IgD-negative memory B cell (primary cell): ENCODE measurements around the gene GNAI3. TPM values are rescaled to one million over a fixed set of nuclear protein-coding genes. Genes with fewer than 3 reads are reported as not detected.

Experiments
- polyA plus RNA-seq: library from polyadenylated mRNA; unstranded; fragments of 300-500 nt; fragmentation: Illumina TruSeq; gene quantifications from one replicate; pipeline ENCODE4 v1.2.3, GENCODE V29; 2021

GNAI3 gene
- polyA plus RNA-seq, 1 donor from 2014 or later: 8.1 TPM

Other genes starting within 250 kb of the GNAI3 start
- not detected for gene MYBPHL, start 241.6 kb upstream of the GNAI3 start, polyA plus RNA-seq
- gene SORT1, start 150.7 kb upstream of the GNAI3 start, polyA plus RNA-seq: 0.09 TPM
- 77.1 TPM for gene PSMA5, start 122.2 kb upstream of the GNAI3 start, polyA plus RNA-seq
- not detected for gene SYPL2, start 82.1 kb upstream of the GNAI3 start, polyA plus RNA-seq
- gene ATXN7L2, start 64.7 kb upstream of the GNAI3 start, polyA plus RNA-seq: 7.3 TPM
- 8.6 TPM for gene CYB561D1, start 54.5 kb upstream of the GNAI3 start, polyA plus RNA-seq
- 0.88 TPM for gene AMIGO1, start 38.9 kb upstream of the GNAI3 start, polyA plus RNA-seq
- not detected for gene GPR61, start 8.7 kb upstream of the GNAI3 start, polyA plus RNA-seq
- not detected for gene GNAT2, start 71.0 kb downstream of the GNAI3 start, polyA plus RNA-seq
- gene AMPD2, start 71.2 kb downstream of the GNAI3 start, polyA plus RNA-seq: 40.7 TPM
- gene GSTM4, start 107.5 kb downstream of the GNAI3 start, polyA plus RNA-seq: 22.3 TPM
- 11.6 TPM for gene GSTM2, start 119.4 kb downstream of the GNAI3 start, polyA plus RNA-seq
- gene GSTM1, start 139.2 kb downstream of the GNAI3 start, polyA plus RNA-seq: not detected
- not detected for gene GSTM5, start 163.6 kb downstream of the GNAI3 start, polyA plus RNA-seq
- gene GSTM3, start 192.4 kb downstream of the GNAI3 start, polyA plus RNA-seq: 4.6 TPM
- not detected for gene EPS8L3, start 215.3 kb downstream of the GNAI3 start, polyA plus RNA-seq